H1 (cell line): ENCODE measurements around the gene STRA8. TPM values are rescaled to one million over a fixed set of nuclear protein-coding genes. Genes with fewer than 3 reads are reported as not detected.

Experiments
- BACH1 ChIP-seq: IDR thresholded peaks from 2 replicates; pipeline ENCODE4 v1.6.1; 2012; ENCODE audit warnings: low read length, improper control_type of control experiment
- CEBPB ChIP-seq: IDR thresholded peaks from 2 replicates; pipeline ENCODE4 v1.6.1; 2012; ENCODE audit warnings: low read depth, low read length
- KDM5A ChIP-seq: fragments of 200-600 bp; IDR thresholded peaks from 2 replicates; pipeline ENCODE4 v1.7.1; 2012; ENCODE audit warnings: mild to moderate bottlenecking, low read length, inconsistent platforms, mixed read lengths
- TAF7 ChIP-seq: optimal IDR thresholded peaks from 2 replicates; pipeline ENCODE3; 2011; ENCODE audit warnings: low read depth, mild to moderate bottlenecking, inconsistent platforms, low read length, moderate library complexity, borderline replicate concordance
- YY1 ChIP-seq: IDR thresholded peaks from 2 replicates; pipeline ENCODE4 v1.6.1; 2011; ENCODE audit warnings: low read depth, mild to moderate bottlenecking, low read length
- ZNF274 ChIP-seq: IDR thresholded peaks from 2 replicates; pipeline ENCODE4 v1.7.0; 2012; ENCODE audit warnings: low read length, borderline replicate concordance; ENCODE audit errors: extremely low read depth
- polyA plus RNA-seq, 7 experiments: library from polyadenylated mRNA; depleted of rRNA in 3 of 7; stranded (reverse) in 5 of 7; unstranded in 2 of 7; fragments of >200 nt in 5 of 7; fragments of 200-250 nt in 2 of 7; gene quantifications; 1 replicate in 5 of 7; 2 replicates in 1 of 7; 4 replicates in 1 of 7; pipeline versions ENCODE4 v1.2.1 to v1.2.3, GENCODE V29; 2011 to 2013; ENCODE audit warnings: missing spikeins in 2 of 7, mixed read lengths in 2 of 7
- total RNA-seq: library from RNA; stranded (reverse); fragmentation: NEBNext Ultra II Directional; extraction: Animal tissue kit (Norgen Biotek cat#: 25700); gene quantifications from 2 replicates; pipeline ENCODE4 v1.2.1, GENCODE V29; 2021

Gene STRA8
- total and polyA plus RNA-seq, 2 of the 8 experiments (the other 6 are each of a cell fraction or from before 2014, with no cell fraction given): not detected

DNA sequence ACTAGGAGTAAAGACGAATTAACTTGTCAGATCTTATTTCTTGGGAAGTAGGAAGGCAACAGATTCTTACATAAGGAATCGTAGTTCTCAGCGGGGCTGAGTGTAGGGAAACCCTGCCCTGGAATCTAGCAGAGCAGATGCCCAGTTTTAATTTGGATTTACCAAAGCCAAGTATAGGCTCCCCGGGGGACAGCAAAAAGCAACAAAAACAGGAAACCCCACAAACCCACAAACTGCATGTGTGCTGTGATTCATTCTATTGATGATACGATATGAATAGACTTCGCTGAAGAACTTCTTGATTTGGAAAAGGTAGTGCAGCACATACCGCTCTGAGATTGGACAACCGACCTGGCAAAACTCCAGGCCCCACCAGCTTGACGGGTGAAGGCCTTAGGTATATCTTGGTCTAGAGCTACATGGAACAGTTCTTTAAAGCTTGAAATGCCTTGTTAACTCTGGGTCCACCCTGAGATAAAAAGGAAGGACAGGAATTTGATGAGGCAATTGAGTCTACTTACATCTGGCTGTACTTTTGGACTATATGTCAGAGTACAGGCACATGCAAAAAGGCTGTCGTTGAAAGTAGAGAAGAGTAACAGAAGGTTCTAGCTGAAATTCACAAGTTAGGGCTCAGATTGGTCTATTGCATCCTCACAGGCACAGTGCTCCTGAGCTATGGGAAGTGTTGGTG is 49.1 kb downstream of the STRA8 start (continued):
- TF ChIP-seq ZNF274: no peak
- no peak for TF ChIP-seq BACH1
- no peak for TF ChIP-seq KDM5A
- no peak for TF ChIP-seq YY1
- no peak for TF ChIP-seq CEBPB
- TF ChIP-seq TAF7: no peak
